A673 (cell line): Measurements from ENCODE around the gene FNDC11. TPM values are rescaled to one million over a fixed set of nuclear protein-coding genes. Genes with fewer than 3 reads are reported as not detected.

Experiments
- BruUV-seq: library from RNA; stranded (reverse); fragments of 400-500 nt; replicated peaks from 2 replicates; lab custom pipeline; 2021; lab: Mats Ljungman, UMichigan
- CTCF ChIA-PET: fragments of 300-600 bp; sonication (Branson Sonifier 250); formaldehyde crosslinking; loops from one replicate; lab custom pipeline; 2022; ENCODE audit warnings: antibody characterized with exemption; lab: Charles Lee
- POLR2A ChIA-PET: fragments of 300-600 bp; sonication (Branson Sonifier 250); formaldehyde crosslinking; loops from one replicate; lab custom pipeline; 2022; ENCODE audit warnings: antibody characterized with exemption; ENCODE audit not compliant: low non-redundant PET; lab: Charles Lee
- DNase-seq: peaks from one replicate; pipeline ENCODE4 v3.0.0-alpha.2; 2015; ENCODE audit warnings: low spot score
- H3K27ac ChIP-seq: fragments of 200-600 bp; sonication (generic); 2 replicates; pipeline ENCODE4 v1.5.1; 2016; ENCODE audit warnings: mixed run types, low read depth, mild to moderate bottlenecking, mixed read lengths, antibody characterized with exemption, low read length; ENCODE audit not compliant: poor library complexity, severe bottlenecking
- H3K27me3 ChIP-seq: fragments of 200-600 bp; sonication (generic); replicated peaks from 2 replicates; pipeline ENCODE4 v1.6.1; 2017; ENCODE audit warnings: mixed run types, low read depth, mild to moderate bottlenecking, mixed read lengths, antibody characterized with exemption, low read length; ENCODE audit not compliant: insufficient read depth, poor library complexity
- H3K36me3 ChIP-seq: fragments of 200-600 bp; sonication (generic); 2 replicates; pipeline ENCODE4 v1.6.1; 2016; ENCODE audit warnings: mixed run types, mild to moderate bottlenecking, mixed read lengths, antibody characterized with exemption, low read length; ENCODE audit not compliant: insufficient read depth, poor library complexity, severe bottlenecking
- H3K4me1 ChIP-seq: fragments of 200-600 bp; sonication (generic); 2 replicates; pipeline ENCODE4 v1.6.1; 2017; ENCODE audit warnings: mixed run types, mild to moderate bottlenecking, mixed read lengths, antibody characterized with exemption, low read length; ENCODE audit not compliant: insufficient read depth, poor library complexity, severe bottlenecking
- H3K4me3 ChIP-seq: fragments of 200-600 bp; sonication (generic); 2 replicates; pipeline ENCODE4 v1.5.1; 2016; ENCODE audit warnings: low read depth, mixed run types, mild to moderate bottlenecking, mixed read lengths, low read length; ENCODE audit not compliant: poor library complexity, severe bottlenecking
- H3K9me3 ChIP-seq: fragments of 200-600 bp; sonication (generic); 2 replicates; pipeline ENCODE4 v1.6.1; 2016; ENCODE audit warnings: mixed run types, low read depth, mild to moderate bottlenecking, mixed read lengths, antibody characterized with exemption, low read length; ENCODE audit not compliant: poor library complexity, severe bottlenecking
- CTCF ChIP-seq: fragments of 300-800, 200-600 bp; sonication (generic); conservative IDR thresholded peaks from 2 replicates; pipeline ENCODE4 v1.5.1; 2017; ENCODE audit warnings: low read depth, mild to moderate bottlenecking, antibody characterized with exemption, low read length, moderate library complexity, mixed read lengths
- EZH2 ChIP-seq: fragments of 200-600 bp; sonication (generic); IDR thresholded peaks from 2 replicates; pipeline ENCODE4 v1.6.1; 2017; ENCODE audit warnings: borderline replicate concordance, low read depth, mild to moderate bottlenecking, mixed read lengths, antibody characterized with exemption, low read length; ENCODE audit not compliant: poor library complexity, severe bottlenecking
- intact Hi-C: fragments of 100-400 bp; cut with micrococcal nuclease; formaldehyde crosslinking; loops from one replicate; pipeline ENCODE4 v1.10.0; 2022; ENCODE audit not compliant: unreplicated experiment
- total RNA-seq: library from RNA; stranded (reverse); gene quantifications from 2 replicates; pipeline ENCODE4 v1.2.3, GENCODE V29; 2021

Gene FNDC11
- total RNA-seq, 1 experiment from 2014 or later, result 0.21 TPM

- no peaks in the 10 kb centered on the region for H3K36me3 ChIP-seq
- no peak for DNase-seq
- H3K4me3 ChIP-seq, result no peak overlapping the region
- intact Hi-C loops, result loop anchor here (5.0 kb wide), 3 partner anchors 249 to 584 kb away; partner anchors contain the start of gene SAMD10
- H3K27me3 ChIP-seq, result no peaks in the 10 kb centered on the region
- H3K9me3 ChIP-seq, result no peaks in the 10 kb centered on the region
- TF ChIP-seq CTCF, result no peak
- no peak for TF ChIP-seq EZH2
- no peak overlapping the region for H3K27ac ChIP-seq
- POLR2A ChIA-PET, result no interaction called here
- CTCF ChIA-PET, result interaction anchor here (0.9 to 1.0 kb wide), 2 partner anchors 36 to 435 kb away, joined by 3 to 6 read pairs; partner anchors contain the start of gene HELZ2
- no TSS peak for BruUV-seq
- peaks cover 5% of the 10 kb centered on the region for H3K4me1 ChIP-seq
Measured at GRCh38 chr20:63538204-63539091, 15.5 kb upstream of the FNDC11 start.

- intact Hi-C loops, result loop anchor here (5.0 kb wide), 3 partner anchors 248 to 583 kb away; partner anchors contain the start of gene SAMD10
- no TSS peak for BruUV-seq
- Histone ChIP-seq H3K36me3 (no peaks in the 10 kb centered on the region), H3K27ac (no peak overlapping the region), H3K4me3 (no peak overlapping the region), H3K9me3 (no peaks in the 10 kb centered on the region), H3K27me3 (no peaks in the 10 kb centered on the region), H3K4me1 (peaks cover 5% of the 10 kb centered on the region)
- POLR2A ChIA-PET, result no interaction called here
- CTCF ChIA-PET, result no interaction called here
- DNase-seq, result no peak
- TF ChIP-seq CTCF (no peak), EZH2 (no peak)
Measured at GRCh38 chr20:63539092-63539430, 14.9 kb upstream of the FNDC11 start.

- Histone ChIP-seq H3K27me3 (peaks cover 6% of the 10 kb centered on the region), H3K36me3 (no peaks in the 10 kb centered on the region), H3K4me3 (no peak overlapping the region), H3K27ac (no peak overlapping the region), H3K4me1 (peaks cover 5% of the 10 kb centered on the region), H3K9me3 (no peaks in the 10 kb centered on the region)
- POLR2A ChIA-PET, result no interaction called here
- CTCF ChIA-PET, result no interaction called here
- TF ChIP-seq EZH2, result no peak
- intact Hi-C loops, result loop anchor here (5.0 kb wide), 3 partner anchors 248 to 583 kb away; partner anchors contain the start of gene SAMD10
- no peak for DNase-seq
- no TSS peak for BruUV-seq
Measured at GRCh38 chr20:63539441-63540370, 14.3 kb upstream of the FNDC11 start.
